NCI-H2029 (cell line): ENCODE data around the gene CHMP5.
A peak's percentile ranks its signal among the peaks of the same experiment; 100 is the strongest.
"Not testable (repeated sequence)": the region's sequence is repeated elsewhere in the genome, so short reads cannot be mapped to it uniquely, and the experiment has no call there.

Experiments used
- DNase-seq: peaks from one replicate; lab custom pipeline; 2025; lab: John Stamatoyannopoulos, UW

CHMP5 gene

DNA sequence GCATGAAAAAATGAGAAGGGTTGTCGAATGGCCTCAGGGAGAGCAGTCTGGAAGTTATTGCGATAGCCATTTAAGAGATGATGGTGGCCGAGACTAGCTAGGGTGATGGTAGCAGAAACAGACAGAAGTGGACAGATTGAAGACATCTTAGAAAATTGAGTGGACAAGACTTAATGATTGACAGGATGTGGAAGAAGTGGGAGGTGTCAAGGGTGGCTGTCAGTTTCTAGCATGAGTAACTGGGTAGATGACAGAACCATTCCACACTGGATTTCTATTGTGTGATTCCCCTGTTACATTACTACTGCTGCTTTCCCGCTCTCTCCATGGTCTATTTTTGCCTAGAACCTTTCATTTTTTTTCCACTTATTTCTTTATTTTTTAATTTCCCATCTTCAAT, 12.6 kb downstream of the CHMP5 start:
- no peak for DNase-seq

DNA sequence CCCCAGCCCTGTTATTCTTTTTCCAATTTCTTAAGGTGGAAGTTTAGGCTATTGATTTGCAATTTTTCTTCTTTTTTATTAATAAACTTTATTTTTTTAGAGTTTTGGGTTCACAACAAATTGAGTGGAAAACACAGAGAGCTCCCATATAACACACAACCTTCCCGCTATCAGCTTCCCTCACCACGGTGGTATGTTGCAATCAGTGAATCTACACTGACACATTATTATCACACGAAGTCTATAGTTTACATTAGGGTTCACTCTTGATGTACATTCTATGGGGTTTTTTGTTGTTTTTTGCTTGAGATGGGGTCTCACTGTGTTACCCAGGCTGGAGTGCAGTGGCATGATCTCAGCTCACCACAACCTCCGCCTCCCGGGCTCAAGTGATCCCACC, 20.7 kb downstream of the CHMP5 start:
- DNase-seq = no peak

DNA sequence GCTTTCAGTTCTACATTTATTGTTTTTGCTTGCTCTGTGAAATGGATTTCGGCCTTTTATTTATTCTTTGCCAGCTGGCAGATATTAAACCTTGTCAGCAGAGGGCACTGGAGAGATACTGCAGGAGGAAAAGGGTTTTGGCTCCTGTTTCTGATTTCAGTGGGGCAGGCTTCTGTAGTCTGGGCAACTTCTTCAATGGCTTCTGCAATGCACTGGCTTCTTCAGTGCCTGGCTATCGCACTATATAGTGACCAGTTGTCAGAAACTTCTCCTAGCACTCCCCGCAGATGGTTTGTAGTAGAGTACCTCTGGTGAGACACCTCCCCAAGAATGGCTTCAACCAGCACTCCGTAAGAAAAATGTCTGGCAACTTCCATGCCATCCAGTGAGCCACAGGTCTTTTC, 22.2 kb downstream of the CHMP5 start:
- DNase-seq = peak; percentile 83

DNA sequence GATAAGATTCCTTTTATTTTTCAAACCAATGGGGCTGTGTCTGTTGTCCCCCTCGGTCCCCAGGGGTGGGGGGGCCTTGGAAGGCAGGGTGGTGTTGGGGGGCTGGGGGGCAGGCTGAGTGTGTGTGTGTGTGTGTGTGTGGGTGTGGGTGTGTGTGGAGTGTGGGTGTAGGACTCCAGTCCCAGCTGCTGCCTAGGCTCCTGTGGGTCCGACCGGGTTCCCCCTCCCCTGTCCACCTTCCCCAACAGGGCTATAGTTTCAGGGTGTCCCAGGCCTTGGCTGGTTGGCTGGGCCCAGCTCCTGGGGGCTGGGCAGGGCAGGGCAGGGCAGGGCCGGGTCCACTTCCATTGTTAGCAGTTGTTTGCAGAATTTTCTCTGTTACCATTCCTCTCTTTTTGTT, 23.4 kb downstream of the CHMP5 start:
- no peak for DNase-seq

DNA sequence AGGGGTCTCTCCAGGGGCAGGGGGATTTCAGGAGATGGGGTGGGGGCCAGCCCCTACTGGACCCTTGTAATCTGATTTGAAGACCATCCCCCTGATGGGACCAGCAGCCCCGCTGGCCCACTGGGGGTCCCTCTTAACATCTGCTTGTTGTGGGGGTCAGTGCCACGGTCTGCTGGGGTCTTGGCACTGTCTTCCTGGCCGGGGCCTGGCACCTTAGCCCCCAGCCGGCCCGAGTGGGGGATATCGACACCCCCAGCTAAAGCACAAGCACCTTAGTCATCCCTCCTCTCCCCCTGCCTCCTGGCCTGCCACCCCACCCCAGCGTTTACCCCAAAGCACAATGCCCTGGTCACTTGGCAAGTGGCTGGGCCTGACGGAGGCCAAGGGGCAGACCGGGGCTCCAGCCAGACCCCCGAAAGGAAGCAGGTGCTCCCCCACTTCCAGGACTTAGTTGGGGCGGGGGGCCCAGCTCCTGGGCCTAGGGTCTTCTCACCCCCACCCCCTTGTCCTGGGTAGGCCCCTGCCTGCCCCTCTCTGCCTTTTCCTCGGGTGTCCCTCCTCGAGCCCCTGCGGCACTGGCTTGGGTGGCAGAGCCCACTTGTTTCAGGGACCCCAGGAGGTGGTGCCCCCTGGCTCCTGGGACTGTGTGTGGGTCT, 24.1 kb downstream of the CHMP5 start:
- DNase-seq = no peak

DNA sequence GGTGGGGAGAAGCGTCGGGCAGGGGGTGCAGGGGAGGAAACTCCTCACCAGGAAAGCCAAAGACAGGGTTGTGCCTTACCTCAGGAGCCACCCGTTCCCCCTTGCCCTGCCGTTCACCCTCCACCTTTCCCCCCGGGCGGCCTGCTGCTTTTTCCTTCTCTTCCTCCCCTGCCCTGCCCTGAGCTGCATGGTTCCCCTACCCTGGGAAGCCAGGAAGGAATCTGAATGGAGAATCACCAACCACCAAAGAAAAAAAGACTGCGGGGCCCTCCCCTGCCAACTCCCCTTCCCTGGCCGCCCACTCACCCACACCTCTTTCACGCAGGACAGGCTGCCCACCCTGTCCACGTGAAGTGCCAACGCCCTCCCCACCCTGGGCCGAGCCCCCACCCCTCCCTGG, 24.6 kb downstream of the CHMP5 start:
- no peak for DNase-seq

DNA sequence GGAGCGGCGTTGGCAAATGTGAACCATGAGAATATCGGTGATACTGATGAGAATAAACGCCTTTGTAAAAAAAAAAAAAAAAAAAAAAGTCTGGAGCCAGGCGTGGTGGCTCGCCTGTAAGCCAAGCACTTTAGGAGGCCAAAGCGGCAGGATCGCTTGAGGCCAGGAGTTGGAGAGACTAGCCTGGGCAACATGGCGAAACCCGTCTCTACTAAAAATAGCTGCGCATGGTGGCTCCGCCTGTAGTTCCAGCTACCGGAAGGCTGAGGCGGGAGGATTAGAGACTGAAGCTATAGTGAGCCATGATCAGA, 25.0 kb downstream of the CHMP5 start:
- no peak for DNase-seq

DNA sequence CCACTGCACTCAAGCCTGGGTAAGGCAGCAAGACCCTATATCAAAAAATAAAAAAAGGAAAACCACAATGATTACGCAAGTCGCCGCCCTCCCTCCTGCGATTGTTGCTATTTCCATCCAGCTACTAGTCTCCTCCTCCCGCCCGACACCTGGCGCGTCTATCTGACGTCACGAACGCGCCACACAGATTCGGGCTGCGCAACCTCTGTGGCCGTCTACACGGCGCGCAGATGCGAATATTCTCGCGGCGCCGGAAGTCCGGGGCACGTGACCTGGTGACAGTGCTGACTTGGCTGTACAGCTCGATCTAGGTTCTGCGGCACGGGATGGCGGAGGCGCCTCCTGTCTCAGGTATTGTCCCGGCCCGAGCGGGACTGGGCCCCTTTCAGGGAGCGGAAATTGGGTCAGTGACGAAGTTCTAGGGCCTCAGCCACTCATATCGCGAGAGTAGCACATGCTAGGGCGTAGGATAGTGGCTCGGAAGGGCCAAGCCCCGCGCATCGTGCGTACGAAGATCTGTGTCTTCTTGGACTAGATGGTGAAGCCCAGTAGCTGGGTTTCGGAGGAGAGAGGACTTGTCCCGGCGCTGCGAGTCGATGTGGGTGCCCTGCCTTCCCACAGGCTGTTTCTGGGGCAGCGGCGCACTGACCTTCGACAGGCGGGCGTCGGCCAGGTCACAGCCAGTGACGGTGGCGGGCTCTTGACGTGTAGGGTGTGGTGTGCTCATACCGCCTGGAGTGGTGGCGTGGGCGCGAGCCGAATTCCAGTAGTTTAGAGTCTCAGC, 25.6 kb downstream of the CHMP5 start, which contains the start of gene NFX1:
Gene NFX1, plus strand, starts transcription at position 270 of the 784 bp plus-strand sequence. Its CDS starts 57 bp downstream, at position 327.
- DNase-seq = peak; percentile 98

DNA sequence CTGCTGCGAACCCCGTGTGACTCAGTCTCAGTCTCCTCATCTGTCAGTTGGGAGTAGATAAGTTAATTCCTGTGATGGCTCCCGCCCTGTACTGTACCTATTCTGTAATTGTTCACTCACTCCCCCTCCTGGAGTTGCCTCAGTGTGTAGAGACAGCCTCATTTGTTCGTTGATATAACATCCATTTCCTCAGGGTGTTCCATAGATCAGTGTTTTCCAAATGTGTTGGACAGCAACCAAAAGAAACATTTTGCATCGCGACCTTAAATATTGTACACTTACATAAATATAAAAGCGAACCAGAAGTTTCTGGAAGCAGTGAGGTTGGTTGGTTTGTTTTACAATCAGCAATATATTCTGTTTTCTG, 26.2 kb downstream of the CHMP5 start:
- DNase-seq = no peak

DNA sequence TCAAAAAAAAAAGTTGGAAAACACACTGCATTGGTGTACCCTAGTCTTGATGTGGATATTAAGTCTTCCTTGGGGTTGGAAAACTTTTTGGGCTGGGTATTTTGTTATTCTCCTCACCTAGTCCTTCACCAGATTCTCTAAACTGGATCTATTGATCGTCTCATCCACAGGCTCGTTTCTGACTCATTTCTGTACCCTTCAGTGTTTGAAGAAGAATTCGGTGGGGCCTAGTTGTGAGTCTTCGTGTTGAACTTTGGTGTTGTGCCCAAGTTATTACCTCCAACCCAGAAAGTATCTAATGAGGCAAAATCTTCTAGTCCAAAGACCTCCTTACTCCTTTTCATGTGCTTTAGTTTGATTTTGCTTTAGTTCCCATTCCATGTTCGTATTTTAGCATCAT, 27.1 kb downstream of the CHMP5 start:
- no peak for DNase-seq

DNA sequence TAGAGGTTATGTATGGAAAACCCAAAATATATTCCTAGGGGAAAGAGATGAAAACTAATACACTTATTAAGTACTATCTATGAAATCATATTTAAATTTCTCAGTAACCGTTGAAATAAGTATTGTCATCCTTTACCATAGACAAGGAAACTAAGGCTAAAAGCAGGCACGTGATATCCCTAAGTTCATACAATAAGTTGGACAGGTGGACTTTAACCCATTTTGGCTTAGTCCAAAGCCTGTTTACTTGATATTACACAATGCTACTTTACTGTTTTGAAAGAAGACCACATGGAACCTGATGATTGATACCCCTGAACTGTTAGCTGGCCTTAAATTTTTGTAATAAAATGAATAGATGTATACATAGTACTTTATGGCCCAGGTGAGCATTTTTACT, 28.9 kb downstream of the CHMP5 start:
- DNase-seq = no peak

DNA sequence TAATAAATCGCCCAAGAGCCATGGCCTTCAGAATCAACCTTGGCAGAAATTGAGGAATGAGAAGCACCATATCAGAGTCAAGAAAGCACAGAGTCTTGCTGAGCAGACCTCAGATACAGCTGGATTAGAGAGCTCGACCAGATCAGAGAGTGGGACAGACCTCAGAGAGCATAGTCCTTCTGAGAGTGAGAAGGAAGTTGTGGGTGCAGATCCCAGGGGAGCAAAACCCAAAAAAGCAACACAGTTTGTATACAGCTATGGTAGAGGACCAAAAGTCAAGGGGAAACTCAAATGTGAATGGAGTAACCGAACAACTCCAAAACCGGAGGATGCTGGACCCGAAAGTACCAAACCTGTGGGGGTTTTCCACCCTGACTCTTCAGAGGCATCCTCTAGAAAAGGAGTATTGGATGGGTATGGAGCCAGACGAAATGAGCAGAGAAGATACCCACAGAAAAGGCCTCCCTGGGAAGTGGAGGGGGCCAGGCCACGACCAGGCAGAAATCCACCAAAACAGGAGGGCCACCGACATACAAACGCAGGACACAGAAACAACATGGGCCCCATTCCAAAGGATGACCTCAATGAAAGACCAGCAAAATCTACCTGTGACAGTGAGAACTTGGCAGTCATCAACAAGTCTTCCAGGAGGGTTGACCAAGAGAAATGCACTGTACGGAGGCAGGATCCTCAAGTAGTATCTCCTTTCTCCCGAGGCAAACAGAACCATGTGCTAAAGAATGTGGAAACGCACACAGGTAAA, 30.0 kb downstream of the CHMP5 start:
- DNase-seq = no peak

DNA sequence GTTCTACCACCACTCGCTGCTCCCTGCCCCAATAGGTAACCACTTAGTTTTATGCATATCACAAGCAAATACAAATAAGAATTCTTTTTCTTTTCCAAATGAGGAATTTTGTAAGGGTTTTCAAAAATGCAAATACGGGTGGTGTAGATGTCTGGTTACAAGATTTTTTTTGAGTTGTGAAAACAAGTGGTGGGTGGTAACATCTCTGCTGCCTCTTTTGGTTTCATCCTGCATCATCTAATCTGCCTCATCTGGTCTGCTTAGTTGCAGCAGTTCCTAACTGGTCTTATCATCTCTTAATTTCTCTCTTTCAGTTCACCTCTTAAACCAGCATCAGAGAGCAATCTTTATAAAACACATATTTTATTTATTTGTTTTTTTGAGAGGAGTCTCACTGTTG, 30.7 kb downstream of the CHMP5 start:
- no peak for DNase-seq

DNA sequence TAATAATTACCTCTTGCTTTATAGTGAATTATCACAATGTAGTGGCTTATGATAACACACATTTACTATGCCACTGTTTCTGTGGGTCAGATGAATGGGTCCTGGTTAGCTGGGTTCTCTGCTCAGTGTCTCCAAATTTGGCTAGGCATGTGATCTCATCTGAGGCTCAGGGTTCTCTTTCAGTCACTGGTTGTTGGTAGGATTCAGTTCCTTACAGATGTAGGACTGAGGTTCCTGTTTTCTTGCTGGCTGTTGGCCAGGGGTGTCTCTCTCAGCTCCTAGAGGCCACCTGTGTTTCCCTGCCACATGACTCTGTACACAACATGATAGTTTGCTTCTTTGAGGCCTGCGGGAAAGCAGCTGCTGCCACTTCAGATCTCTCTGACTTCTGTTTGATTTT, 32.6 kb downstream of the CHMP5 start:
- peak; percentile 56 for DNase-seq

DNA sequence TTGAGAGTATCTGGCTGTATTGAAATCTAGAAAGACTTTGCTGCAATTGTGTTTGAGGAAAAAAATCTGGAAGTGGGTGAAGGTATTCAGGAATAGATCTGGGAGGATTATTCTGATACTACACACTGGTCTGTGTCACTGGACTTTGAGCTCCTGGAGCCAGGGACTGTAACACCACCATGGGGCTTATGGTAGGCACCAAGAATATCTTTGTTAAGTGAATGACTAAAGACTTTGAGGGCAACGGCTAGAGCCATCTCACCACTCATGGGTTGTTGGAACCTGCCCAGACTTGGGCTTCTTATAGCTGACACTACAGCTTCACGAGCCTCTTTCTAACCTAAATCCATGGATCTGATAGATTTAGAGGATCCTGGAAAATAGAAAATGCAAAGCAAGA, 35.7 kb downstream of the CHMP5 start:
- no peak for DNase-seq

DNA sequence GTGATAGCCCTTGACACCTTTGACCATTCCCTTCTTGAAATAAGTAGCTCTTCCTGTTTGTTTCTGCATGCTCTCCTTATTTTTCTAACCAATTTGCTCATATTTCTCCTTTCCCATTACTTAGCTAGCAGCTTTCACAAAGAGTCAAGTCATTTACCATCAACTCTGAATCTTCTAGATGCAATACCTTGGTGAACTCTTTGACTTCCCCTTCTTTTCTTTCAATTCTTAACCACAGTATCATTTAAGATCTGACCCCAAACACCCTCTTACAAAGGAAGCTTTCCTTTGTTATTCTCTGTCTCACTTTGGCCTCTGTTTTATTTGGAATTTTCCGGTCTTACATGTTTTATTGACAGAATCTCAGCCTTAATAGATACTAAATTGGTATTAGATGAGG, 39.5 kb downstream of the CHMP5 start:
- no peak for DNase-seq

DNA sequence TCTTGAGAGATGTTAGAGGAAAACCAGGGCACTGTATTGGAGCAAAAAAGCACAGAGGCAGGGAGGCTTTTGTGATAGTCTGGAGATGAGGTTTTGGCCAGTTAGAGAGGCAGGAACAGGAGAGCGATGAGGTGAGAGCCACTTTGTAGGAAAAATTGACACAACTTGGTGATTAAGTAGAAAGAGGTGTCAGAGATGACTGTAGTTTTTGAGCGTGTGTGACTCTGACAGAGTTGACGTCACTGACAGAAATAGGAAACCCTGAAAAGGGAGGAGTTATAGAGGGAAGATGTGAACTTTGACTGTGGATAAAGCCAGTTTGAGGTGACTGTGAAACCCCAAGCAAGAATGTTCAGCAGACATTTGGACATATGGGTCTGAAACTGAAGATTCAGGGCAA, 41.2 kb downstream of the CHMP5 start:
- DNase-seq = no peak

DNA sequence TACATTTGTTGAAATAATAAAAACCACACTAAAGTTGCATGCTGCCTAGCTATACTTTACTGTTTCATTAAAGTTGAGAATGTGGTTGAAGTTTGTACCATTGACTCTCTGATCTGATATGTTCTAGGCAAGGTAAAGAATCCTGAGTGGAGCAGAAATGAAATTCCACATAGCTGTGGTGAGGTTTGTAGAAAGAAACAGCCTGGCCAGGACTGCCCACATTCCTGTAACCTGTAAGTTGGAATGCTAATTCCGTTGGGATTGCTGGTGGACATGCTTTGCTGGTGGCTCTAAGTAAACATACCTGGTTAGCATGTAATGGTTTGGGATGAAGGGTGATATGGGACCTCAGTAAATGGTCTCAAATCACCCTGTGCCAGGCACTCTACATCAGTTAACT, 42.2 kb downstream of the CHMP5 start:
- DNase-seq = no peak

DNA sequence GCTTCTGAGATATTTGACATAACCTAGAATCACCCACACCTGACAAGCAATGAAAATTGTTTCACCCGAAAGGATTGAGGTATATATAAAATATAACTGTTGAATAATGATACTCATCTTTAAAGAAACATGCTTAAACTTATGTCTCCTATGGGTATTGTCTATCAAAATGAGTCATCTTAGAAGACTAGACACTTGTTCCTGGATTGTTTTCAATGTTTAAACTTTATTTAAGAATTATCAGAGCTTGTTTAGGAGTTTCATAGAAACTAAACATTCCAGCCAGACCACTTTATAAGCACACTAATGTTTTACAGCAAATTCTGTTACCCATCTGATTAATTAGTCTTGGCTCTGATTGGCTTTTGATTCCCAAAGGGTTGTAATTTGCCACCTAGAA, 45.1 kb downstream of the CHMP5 start:
- DNase-seq = no peak

DNA sequence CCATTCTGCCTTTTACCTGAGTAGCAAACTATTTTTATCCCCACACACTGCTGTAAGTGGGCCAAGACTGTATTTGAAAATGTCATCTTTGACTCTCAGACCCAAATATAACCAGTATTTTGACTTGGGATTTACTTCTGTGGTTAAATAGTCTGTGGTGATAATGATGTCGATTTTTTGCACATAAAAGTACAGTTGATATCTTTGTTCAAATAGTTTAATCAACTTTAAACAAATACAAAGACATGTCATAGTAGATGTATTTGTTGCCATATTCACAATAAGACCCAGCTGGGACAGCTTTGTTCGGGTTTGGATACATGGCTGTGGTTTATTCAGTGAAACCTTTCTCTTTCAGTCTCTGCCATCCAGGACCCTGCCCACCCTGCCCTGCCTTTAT, 45.9 kb downstream of the CHMP5 start:
- DNase-seq = no peak

DNA sequence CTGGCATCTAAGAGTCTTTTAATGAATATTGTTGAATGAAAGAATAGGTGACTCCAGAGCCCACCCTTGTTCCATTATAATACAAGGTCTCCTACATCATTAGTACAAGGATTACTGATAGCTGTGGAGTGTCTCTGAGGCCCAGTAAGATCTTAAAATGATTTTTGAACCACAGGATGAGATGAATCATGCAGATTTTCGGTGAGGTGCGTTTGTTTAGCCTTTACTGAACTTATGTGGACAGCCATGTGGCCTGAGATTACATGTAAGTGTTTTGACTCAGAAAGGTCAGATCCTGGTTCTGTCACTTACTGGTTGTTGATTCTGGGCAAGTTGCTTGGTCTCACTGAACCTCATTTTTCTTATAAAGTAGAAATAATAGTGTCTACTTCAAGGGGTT, 47.1 kb downstream of the CHMP5 start:
- no peak for DNase-seq

DNA sequence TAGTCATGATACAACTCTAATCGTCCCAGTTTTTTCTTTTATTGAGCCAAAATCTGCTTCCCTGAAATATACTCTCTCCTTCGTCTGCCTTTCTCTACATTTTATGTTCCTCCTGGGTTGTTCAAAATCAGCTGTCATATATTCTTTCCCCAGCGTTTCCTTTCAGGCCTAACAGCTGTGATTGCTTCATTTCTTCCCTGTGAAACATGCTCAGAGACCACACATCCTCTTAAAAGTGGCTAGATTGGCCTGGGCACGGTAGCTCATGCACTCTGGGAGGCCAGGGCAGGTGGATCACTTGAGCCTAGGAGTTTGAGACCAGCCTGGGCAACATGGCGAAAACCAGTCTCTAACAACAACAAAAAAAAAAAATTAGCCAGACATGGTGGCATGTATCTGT, 50.5 kb downstream of the CHMP5 start:
- DNase-seq = no peak

DNA sequence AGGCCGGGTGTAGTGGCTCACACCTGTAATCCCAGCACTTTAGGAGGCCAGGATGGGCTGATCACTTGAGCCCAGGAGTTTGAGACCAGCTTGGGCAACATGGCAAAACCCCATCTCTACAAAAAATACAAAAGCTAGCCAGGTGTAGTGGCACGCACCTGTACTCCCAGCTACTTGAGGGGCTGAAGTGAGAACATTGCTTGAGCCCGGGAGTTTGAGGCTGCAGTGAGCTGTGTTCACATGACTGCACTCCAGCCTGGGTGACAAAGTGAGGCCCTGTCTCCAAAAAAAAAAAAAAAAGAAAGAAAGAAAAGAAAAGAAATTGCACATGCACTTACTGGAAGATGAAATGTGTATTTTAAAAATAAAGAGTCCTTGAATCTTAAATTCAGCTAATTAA, 52.3 kb downstream of the CHMP5 start:
- DNase-seq = not testable (repeated sequence)
